Fibroblast of the conjunctiva (primary cell): ENCODE measurements around the gene RASA3.
"Not testable (repeated sequence)": the region's sequence is repeated elsewhere in the genome, so short reads cannot be mapped to it uniquely, and the experiment has no call there.

Experiments
- DNase-seq: peaks from one replicate; pipeline ENCODE4 v3.0.0-alpha.2; 2010; ENCODE audit warnings: low read depth

RASA3 gene

GRCh38 chr13:114142137-114142550, 9.7 kb upstream of the RASA3 start:
- DNase-seq = no peak

DNA sequence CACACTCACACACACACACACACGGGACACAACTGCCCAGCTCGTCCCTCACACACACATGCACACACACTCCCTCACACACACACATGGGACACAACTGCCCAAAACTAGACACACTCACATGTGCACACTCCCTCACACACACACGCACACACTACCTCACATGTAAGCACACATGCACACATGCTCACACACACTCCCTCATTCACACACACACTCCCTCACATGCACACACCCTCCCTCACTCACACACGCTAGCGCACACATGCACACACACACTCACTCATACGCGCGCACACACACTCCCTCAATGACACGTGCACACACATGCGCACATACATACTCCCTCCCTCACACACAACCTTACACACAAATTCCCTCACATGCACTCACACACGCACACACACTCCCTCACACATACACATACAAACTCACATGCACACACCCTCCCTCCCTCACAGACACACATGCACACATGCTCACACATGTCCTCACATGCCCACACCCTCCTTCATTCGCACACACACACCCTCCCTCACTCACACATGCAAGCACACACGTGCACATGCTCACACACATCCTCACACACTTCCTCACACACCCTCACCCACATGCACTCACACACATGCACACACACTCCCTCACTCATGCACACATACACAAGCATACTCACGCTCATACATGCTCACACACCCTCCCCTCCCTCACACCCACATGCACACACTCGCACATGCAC, 9.0 kb upstream of the RASA3 start:
- no peak for DNase-seq

- no peak for DNase-seq
Measured at GRCh38 chr13:114140906-114141250, 8.5 kb upstream of the RASA3 start.

DNA sequence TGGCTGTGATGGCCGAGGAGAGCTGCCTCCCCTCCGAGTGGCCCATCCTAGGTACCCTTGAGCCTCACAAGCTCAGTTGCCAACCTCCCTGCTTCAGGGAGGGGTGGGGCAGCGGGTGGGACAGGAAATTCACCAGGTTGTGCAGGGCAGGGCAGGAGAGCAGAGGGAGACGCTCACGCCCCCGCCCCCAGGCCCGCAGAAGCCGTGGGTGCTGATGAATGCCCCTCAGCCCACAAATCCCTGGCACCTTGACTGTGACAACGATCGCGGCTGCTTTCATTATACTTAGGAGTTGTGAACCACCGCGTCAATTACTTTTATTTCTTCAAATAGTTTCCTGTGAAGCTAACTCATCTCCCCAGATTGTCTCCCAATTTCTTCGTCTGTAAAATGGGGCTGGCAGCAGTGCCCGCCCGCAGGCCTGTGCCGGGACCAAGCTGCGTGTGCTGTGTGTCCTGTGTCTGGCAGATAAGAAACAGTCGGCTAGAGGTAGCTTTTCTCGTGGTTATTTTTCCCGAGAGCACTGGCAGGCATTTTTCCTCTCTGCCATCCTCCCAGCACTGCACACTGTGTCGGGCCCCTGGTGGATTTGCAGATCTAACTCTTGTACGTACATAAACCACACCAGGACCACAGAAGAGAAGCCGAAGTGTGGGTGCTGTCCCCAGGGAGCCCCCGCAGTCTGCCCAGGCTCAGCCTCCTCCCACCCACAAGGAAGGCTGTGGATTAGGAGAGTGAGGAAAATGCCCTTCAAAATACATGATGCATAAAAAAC, 7.9 kb upstream of the RASA3 start:
- no peak for DNase-seq

DNA sequence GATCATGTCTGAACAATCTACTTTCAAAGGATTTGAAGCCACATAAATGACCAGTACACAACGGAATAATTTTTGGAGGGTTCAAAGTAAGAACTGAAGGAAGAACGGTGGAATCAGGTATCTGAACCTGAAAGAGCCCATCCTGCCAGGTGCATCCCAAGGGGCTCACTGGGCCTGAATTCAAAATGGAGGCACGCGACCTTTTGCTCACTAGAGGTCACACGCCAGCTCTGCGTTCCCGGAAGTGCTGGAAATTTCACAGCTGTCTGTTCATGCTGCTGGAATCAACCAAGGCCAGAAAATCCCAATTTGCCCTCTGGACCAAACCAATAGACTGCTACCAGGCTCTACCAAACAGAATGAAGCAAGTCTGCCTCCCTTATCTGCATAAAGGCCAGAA, 4.2 kb upstream of the RASA3 start:
- DNase-seq = no peak

DNA sequence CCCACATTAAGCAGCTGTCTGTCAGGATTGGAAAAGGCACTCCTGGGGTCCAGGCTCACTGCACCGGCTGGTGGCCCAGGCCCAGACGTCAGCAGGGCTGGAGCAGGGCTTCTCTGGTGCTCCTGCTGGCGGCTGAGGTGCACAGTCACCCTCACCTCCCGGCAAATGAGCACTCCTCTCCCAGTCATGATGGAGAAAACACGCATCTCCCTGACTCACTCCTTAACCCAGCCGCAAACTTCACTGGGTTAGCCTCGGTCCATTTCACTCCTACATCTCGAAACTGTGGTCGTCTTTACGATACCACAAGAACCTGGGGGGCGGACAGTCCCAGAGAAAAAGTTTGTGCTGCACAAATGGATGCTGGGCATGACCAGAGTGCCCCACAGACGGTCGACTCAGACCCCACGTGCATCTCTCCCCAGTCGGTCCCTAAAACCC, 3.3 kb upstream of the RASA3 start:
- DNase-seq = no peak

GRCh38 chr13:114134944-114135610, 2.7 kb upstream of the RASA3 start:
- no peak for DNase-seq

DNA sequence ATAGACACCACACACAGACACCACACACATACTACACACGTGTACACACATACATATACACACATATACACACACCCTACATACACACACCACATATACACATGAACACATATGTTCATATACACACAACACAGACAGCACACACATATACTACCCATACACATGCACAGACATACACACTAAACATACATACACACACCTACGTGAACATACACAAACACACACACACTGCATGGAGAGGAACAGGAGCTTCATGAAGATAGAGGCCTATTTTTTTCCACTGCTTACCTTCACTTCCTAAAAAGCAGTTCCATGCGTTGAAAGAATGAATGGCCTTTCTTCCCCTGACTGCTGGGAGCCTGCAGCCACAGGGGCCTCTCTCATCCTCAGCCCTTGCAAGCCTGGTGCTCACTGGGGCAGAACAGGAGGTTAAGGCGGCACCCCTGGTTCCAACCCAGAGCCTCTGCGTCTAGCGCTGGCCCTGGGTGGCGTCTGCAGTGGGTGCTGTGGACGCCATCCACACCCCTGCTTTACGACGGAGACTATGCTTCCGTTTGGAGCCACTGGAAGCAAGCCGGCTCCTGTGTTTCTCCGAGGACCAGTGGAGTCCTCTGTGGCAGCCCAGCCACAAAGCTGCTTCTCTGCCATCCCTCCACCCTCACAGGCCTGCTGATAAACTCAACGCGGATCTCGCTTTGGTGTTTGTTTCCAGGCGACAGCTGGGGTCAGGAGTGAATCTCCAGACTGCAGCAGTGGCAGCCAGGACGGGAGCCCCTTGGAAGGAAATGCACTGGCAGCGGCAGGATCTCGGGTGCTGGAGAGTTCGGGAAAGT, 1.9 kb upstream of the RASA3 start:
- DNase-seq = no peak

GRCh38 chr13:114133552-114133951, 1.1 kb upstream of the RASA3 start:
- not testable (repeated sequence) for DNase-seq

- not testable (repeated sequence) for DNase-seq
Measured at GRCh38 chr13:114133126-114133525, 703 bp upstream of the RASA3 start.

DNA sequence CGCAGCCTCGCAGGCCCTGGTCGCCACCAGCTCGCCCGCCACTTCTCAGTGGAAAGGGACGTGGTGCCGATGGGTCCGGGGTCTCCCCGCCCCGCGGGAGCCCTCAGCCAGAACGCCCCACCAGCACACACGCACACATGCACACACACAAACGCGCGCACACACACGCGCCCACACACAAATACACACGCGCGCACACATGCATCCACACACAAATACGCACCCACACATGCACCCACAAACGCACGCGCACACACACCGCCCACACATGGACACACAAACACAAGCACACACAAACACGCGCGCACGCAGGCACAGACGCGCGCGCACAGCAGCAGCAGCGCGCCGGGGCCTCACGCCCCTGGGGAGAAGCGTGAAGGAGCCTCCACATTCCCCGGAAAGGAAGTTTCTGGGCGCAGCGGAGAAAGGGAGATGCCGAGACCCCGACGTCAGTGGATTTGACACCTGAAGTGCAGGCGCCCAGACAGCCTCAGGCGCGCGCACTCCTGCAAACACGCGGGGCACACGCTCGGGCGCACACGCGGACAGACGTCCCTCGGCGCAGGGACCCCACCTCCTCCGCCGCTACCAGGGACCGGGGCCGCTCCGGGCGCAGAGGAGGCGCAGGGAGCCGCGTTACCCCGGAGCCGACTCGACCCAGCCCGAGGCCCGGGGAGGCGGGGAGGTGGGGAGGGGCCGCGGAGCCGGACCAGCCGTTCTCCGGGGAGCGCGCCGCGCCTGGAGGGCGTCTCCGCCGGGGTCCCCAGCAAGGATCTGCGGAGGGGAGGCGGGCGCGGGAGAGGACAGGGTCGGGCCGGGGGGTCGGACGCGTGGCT, 622 bp downstream of the RASA3 start:
- no peak for DNase-seq

GRCh38 chr13:114130837-114131582, 1.4 kb downstream of the RASA3 start:
- DNase-seq = no peak

- DNase-seq = no peak
Measured at GRCh38 chr13:114130131-114130836, 2.1 kb downstream of the RASA3 start.

GRCh38 chr13:114129649-114130062, 2.8 kb downstream of the RASA3 start:
- no peak for DNase-seq

GRCh38 chr13:114128624-114129522, 3.5 kb downstream of the RASA3 start:
- peak; percentile 47 for DNase-seq

DNA sequence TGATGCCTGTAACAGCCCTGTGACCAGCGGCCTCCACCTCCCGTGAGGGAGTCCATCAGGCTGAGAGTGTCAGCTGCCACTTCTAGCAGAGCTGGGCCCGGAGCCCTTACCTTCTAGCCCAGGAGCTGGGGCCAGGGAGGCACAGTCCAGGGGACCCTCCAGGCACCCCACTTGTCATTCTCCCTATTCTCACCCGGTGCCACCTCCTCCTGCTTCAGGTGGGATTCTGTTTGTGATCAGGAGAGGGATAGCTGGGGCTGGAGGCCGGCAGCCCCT, 4.1 kb downstream of the RASA3 start:
- DNase-seq = no peak

- no peak for DNase-seq
Measured at GRCh38 chr13:114127473-114128347, 4.7 kb downstream of the RASA3 start.
